ENCODE results near the gene MATN4.
A peak's percentile ranks its signal among the peaks of the same experiment; 100 is the strongest.

MATN4 gene

DNA sequence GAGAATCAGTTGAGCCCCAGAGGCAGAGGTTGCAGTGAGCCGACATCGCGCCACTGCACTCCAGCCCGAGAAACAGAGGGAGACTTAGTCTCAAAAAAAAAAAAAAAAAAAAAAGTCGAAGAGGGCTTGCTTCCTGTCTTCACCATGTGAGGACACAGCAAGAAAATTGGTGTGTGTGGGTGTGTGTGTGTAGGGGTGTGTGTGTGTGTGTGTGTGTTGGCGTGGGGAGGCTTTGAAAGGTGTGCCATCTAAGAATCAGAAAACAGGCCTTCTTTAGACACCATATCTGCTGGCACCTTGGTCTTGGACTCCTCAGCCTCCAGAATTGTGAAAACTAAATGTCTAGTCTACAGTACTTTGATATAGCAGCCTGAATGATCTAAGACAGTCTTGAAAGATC, 8.3 kb downstream of the MATN4 start:
- POLR2A ChIA-PET = no interaction called here
- no peak for DNase-seq
- WGBS (ENCODE audit: insufficient coverage) = no CpG with 5 or more reads among the region's 6 CpGs
- Histone ChIP-seq H3K9me3 (ENCODE audit: control extremely low read depth in 1 of 5, control insufficient read depth in 4 of 5, insufficient read depth in 2 of 5, low read depth in 1 of 5, low read length in 4 of 5) (peaks cover 0 to 3% (median under 1%) of the 10 kb centered on the region in 5 experiments), H3K27ac (ENCODE audit: insufficient read depth in 1 of 2, low read depth in 1 of 2, low read length in 2 of 2, poor library complexity in 1 of 2, severe bottlenecking in 2 of 2) (no peak overlapping the region), H3K36me3 (ENCODE audit: control insufficient read depth in 4 of 4, insufficient read depth in 4 of 4, low read length in 3 of 4) (no peaks in the 10 kb centered on the region), H3K4me1 (ENCODE audit: control extremely low read depth in 1 of 4, control insufficient read depth in 4 of 4, insufficient read depth in 4 of 4, low read length in 3 of 4) (peaks cover 0 to 2% (median 0%) of the 10 kb centered on the region in 4 experiments), H3K4me3 (ENCODE audit: control insufficient read depth in 1 of 7, extremely low read depth in 1 of 7, insufficient read depth in 4 of 7, low read depth in 2 of 7, low read length in 6 of 7) (no peak overlapping the region), H3K27me3 (replicated peaks in 2 of 5; ENCODE audit: control insufficient read depth in 4 of 5, insufficient read depth in 5 of 5, low read length in 4 of 5) (peaks cover 0 to 22% (median 13%) of the 10 kb centered on the region in 5 experiments)
- CTCF ChIA-PET = no interaction called here

DNA sequence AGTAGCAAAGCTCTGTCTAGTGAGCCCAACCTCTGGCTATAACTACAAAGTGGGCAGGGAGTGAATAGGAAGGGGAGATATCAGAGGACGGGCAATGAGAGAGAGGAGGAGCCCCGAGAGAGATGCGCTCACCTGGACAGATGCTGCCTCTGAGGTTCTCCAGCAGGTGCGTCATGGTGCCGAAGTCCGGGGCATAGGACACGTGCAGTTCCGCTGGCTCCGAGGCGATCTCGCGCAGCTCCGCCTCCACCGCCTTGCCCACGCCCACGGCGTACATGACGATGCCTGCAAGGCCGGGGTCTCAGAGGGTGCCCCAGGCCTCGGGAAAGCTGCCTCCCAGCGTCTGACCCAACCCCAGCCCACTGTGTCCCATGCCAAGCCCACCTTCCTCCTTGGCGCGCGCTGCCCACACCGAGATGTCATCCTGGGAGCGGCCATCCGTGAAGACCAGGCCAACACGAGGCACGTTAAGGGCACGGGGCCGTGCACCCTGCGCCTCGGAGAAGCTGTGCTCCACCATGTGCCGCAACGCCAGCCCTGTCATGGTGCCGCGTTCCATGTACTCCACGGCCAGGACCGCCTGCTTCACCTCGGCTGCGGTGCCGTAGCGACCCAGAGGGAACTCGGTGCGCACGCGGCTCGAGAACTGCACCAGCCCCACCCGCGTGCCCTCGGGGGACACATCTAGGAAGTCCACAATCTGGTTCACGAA, 10.2 kb downstream of the MATN4 start:
- POLR2A ChIA-PET = no interaction called here
- H3K4me3 ChIP-seq (ENCODE audit: control insufficient read depth in 1 of 7, extremely low read depth in 1 of 7, insufficient read depth in 4 of 7, low read depth in 2 of 7, low read length in 6 of 7) = no peak overlapping the region
- CTCF ChIA-PET = interaction anchor here (1.1 to 1.6 kb wide), 3 partner anchors 11 to 76 kb away, joined by 4 to 5 read pairs (median 4); no protein-coding TSS in a partner anchor
- H3K36me3 ChIP-seq (ENCODE audit: control insufficient read depth in 4 of 4, insufficient read depth in 4 of 4, low read length in 3 of 4) = no peaks in the 10 kb centered on the region
- no peak for DNase-seq
- peaks cover 0 to 8% (median 7%) of the 10 kb centered on the region in 4 experiments for H3K4me1 ChIP-seq (ENCODE audit: control extremely low read depth in 1 of 4, control insufficient read depth in 4 of 4, insufficient read depth in 4 of 4, low read length in 3 of 4)
- peaks cover 0 to 22% (median 4%) of the 10 kb centered on the region in 5 experiments for H3K27me3 ChIP-seq (replicated peaks in 2 of 5; ENCODE audit: control insufficient read depth in 4 of 5, insufficient read depth in 5 of 5, low read length in 4 of 5)
- WGBS (ENCODE audit: insufficient coverage) = 95% methylated on average over 52 of the region's 52 CpGs
- H3K9me3 ChIP-seq (ENCODE audit: control extremely low read depth in 1 of 5, control insufficient read depth in 4 of 5, insufficient read depth in 2 of 5, low read depth in 1 of 5, low read length in 4 of 5) = peaks cover 0 to 6% (median 4%) of the 10 kb centered on the region in 5 experiments
- H3K27ac ChIP-seq (ENCODE audit: insufficient read depth in 1 of 2, low read depth in 1 of 2, low read length in 2 of 2, poor library complexity in 1 of 2, severe bottlenecking in 2 of 2) = no peak overlapping the region

DNA sequence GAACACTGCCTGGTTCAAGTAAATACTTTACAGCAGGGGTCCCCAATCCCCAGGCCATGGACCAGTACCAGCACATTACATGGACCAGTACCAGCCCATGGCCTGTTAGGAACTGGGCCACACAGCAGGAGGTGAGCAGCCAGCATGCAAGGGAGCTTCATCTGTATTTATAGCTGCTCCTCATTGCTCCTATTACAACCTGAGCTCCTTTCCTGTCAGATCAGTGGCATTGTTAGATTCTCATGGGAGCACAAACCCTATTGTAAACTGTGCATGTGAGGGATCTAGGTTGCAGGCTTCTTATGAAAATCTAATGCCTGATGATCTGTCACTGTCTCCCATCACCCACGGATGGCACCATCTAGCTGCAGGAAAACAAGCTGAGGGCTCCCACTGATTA, 13.4 kb downstream of the MATN4 start:
- no CpG with 5 or more reads among the region's 1 CpG for WGBS (ENCODE audit: insufficient coverage)
- no peak overlapping the region for H3K4me3 ChIP-seq (ENCODE audit: control insufficient read depth in 1 of 7, extremely low read depth in 1 of 7, insufficient read depth in 4 of 7, low read depth in 2 of 7, low read length in 6 of 7)
- DNase-seq = no peak
- ChIA-PET POLR2A (no interaction called here), CTCF (interaction anchor here (0.6 to 6.6 kb wide), 22 partner anchors 7 to 476 kb away, joined by 3 to 60 read pairs (median 5); partner anchors contain the start of genes KCNS1, MATN4 and RBPJL)
- H3K27ac ChIP-seq (ENCODE audit: insufficient read depth in 1 of 2, low read depth in 1 of 2, low read length in 2 of 2, poor library complexity in 1 of 2, severe bottlenecking in 2 of 2) = no peak overlapping the region
- peaks cover 3 to 39% (median 13%) of the 10 kb centered on the region in 5 experiments for H3K27me3 ChIP-seq (replicated peaks in 2 of 5; ENCODE audit: control insufficient read depth in 4 of 5, insufficient read depth in 5 of 5, low read length in 4 of 5)
- no peaks in the 10 kb centered on the region for H3K36me3 ChIP-seq (ENCODE audit: control insufficient read depth in 4 of 4, insufficient read depth in 4 of 4, low read length in 3 of 4)
- peaks cover 0 to 6% (median 4%) of the 10 kb centered on the region in 5 experiments for H3K9me3 ChIP-seq (ENCODE audit: control extremely low read depth in 1 of 5, control insufficient read depth in 4 of 5, insufficient read depth in 2 of 5, low read depth in 1 of 5, low read length in 4 of 5)
- H3K4me1 ChIP-seq (ENCODE audit: control extremely low read depth in 1 of 4, control insufficient read depth in 4 of 4, insufficient read depth in 4 of 4, low read length in 3 of 4) = peaks cover 0 to 9% (median 8%) of the 10 kb centered on the region in 4 experiments

DNA sequence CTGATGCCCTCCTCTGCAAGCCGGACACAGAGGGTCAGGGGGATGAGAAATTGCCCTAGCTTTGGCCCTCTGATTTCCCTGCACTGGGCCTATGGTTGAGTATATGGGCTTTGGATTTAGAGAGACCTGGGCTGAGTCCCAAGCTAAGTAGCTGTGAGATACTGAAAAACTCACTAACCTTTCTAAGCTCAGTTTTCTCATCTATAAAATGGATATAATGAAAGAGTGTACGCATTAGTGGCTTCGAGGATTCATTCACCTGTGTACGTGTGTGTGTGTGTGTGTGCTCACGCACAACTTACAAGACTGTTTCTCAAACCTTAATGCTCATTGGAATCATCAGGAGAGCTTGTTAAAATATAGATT, 14.1 kb downstream of the MATN4 start:
- ChIA-PET POLR2A (no interaction called here), CTCF (interaction anchor here (0.6 to 6.6 kb wide), 26 partner anchors 8 to 477 kb away, joined by 3 to 60 read pairs (median 5); partner anchors contain the start of genes KCNS1, MATN4 and RBPJL)
- Histone ChIP-seq H3K27ac (ENCODE audit: insufficient read depth in 1 of 2, low read depth in 1 of 2, low read length in 2 of 2, poor library complexity in 1 of 2, severe bottlenecking in 2 of 2) (no peak overlapping the region), H3K27me3 (replicated peaks in 2 of 5; ENCODE audit: control insufficient read depth in 4 of 5, insufficient read depth in 5 of 5, low read length in 4 of 5) (peaks cover 3 to 39% (median 13%) of the 10 kb centered on the region in 5 experiments), H3K4me3 (ENCODE audit: control insufficient read depth in 1 of 7, extremely low read depth in 1 of 7, insufficient read depth in 4 of 7, low read depth in 2 of 7, low read length in 6 of 7) (peak overlapping the region in 4 of 7 experiments; percentile 13 to 75 (median 65)), H3K4me1 (ENCODE audit: control extremely low read depth in 1 of 4, control insufficient read depth in 4 of 4, insufficient read depth in 4 of 4, low read length in 3 of 4) (peaks cover 0 to 9% (median 8%) of the 10 kb centered on the region in 4 experiments), H3K9me3 (ENCODE audit: control extremely low read depth in 1 of 5, control insufficient read depth in 4 of 5, insufficient read depth in 2 of 5, low read depth in 1 of 5, low read length in 4 of 5) (peaks cover 0 to 6% (median 4%) of the 10 kb centered on the region in 5 experiments), H3K36me3 (ENCODE audit: control insufficient read depth in 4 of 4, insufficient read depth in 4 of 4, low read length in 3 of 4) (no peaks in the 10 kb centered on the region)
- 91% methylated on average over 4 of the region's 5 CpGs for WGBS (ENCODE audit: insufficient coverage)
- DNase-seq = no peak

DNA sequence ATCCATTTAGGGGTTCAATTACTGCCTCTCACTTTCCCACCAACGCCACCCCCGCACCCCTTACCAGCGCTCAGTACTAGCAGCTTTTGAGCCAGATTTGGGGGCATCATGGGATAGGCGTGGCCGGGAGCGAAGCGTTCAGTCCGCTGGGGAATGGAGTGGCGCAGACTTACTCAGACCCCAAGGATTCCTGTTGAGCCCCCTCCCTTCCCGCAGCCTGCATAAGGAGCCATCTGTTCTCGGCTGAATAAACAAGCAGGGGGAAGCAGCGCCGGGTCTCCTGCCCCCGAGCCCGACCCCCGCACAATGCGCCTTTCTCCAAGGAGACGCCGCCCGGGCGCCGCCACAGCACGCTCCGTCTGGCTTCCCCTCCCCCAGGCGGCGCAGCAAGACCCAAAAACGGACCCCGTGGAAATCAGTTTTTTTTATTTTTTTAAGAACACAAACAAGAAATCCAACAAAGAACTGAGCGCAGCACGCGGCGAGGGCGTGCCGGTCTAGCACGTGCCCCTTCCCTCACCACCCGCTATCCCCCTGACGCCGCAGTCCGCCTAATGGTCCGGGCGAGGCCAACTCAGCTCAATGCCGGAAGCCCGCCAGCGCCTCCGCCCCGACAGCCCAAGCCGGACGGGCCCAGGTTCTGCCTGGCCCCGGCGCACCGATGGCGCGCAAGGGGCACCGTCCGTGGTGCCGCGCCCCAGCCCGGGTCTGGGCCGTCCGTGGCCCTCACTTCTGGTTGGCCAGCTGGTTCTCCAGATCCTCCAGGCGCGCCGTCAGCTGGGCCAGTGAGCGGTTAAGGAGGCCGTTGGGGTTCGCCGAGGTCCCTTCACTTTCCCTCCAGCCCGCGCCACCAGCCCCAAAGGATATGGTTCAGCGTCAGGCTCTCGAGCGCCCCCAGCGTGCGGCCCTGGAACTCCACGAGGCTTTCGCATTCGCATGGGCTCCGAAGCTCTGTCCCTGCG, 14.8 kb downstream of the MATN4 start:
- POLR2A ChIA-PET = no interaction called here
- Histone ChIP-seq H3K36me3 (ENCODE audit: control insufficient read depth in 4 of 4, insufficient read depth in 4 of 4, low read length in 3 of 4) (no peaks in the 10 kb centered on the region), H3K27me3 (replicated peaks in 2 of 5; ENCODE audit: control insufficient read depth in 4 of 5, insufficient read depth in 5 of 5, low read length in 4 of 5) (peaks cover 3 to 39% (median 16%) of the 10 kb centered on the region in 5 experiments), H3K4me1 (ENCODE audit: control extremely low read depth in 1 of 4, control insufficient read depth in 4 of 4, insufficient read depth in 4 of 4, low read length in 3 of 4) (peaks cover 0 to 9% (median 8%) of the 10 kb centered on the region in 4 experiments), H3K27ac (ENCODE audit: insufficient read depth in 1 of 2, low read depth in 1 of 2, low read length in 2 of 2, poor library complexity in 1 of 2, severe bottlenecking in 2 of 2) (no peak overlapping the region), H3K4me3 (ENCODE audit: control insufficient read depth in 1 of 7, extremely low read depth in 1 of 7, insufficient read depth in 4 of 7, low read depth in 2 of 7, low read length in 6 of 7) (peak overlapping the region; percentile 13 to 75 (median 60)), H3K9me3 (ENCODE audit: control extremely low read depth in 1 of 5, control insufficient read depth in 4 of 5, insufficient read depth in 2 of 5, low read depth in 1 of 5, low read length in 4 of 5) (peaks cover 0 to 6% (median 4%) of the 10 kb centered on the region in 5 experiments)
- CTCF ChIA-PET = interaction anchor here (0.6 to 6.6 kb wide), 25 partner anchors 9 to 478 kb away, joined by 3 to 60 read pairs (median 5); partner anchors contain the start of genes KCNS1, MATN4 and RBPJL
- 4% methylated on average over 62 of the region's 79 CpGs for WGBS (ENCODE audit: insufficient coverage)
- DNase-seq = peak; percentile 70 to 86 (median 84)

DNA sequence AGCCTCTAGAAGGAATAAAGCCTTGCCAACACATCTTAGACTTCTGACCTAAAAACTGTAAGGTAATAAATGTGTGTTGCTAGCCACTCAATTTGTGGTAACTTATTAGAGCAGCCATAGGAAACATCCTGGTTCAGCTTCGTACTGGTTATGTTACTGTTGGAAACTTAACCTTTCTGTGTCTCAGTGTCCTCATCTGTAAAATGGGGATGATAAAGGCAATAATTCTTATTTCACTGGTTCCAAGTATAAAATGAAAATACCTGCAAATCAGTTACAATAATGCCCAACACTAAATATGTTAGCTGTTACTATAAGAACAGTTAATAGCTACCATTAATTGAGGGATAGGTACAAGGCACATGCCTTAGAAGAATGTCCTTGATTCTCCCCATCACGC, 15.8 kb downstream of the MATN4 start:
- 86% methylated on average over 1 of the region's 2 CpGs for WGBS (ENCODE audit: insufficient coverage)
- no peak overlapping the region for H3K27ac ChIP-seq (ENCODE audit: insufficient read depth in 1 of 2, low read depth in 1 of 2, low read length in 2 of 2, poor library complexity in 1 of 2, severe bottlenecking in 2 of 2)
- H3K36me3 ChIP-seq (ENCODE audit: control insufficient read depth in 4 of 4, insufficient read depth in 4 of 4, low read length in 3 of 4) = no peaks in the 10 kb centered on the region
- peaks cover 0 to 6% (median 4%) of the 10 kb centered on the region in 5 experiments for H3K9me3 ChIP-seq (ENCODE audit: control extremely low read depth in 1 of 5, control insufficient read depth in 4 of 5, insufficient read depth in 2 of 5, low read depth in 1 of 5, low read length in 4 of 5)
- DNase-seq = no peak
- peaks cover 0 to 9% (median 8%) of the 10 kb centered on the region in 4 experiments for H3K4me1 ChIP-seq (ENCODE audit: control extremely low read depth in 1 of 4, control insufficient read depth in 4 of 4, insufficient read depth in 4 of 4, low read length in 3 of 4)
- H3K27me3 ChIP-seq (replicated peaks in 2 of 5; ENCODE audit: control insufficient read depth in 4 of 5, insufficient read depth in 5 of 5, low read length in 4 of 5) = peaks cover 3 to 39% (median 19%) of the 10 kb centered on the region in 5 experiments
- no peak overlapping the region for H3K4me3 ChIP-seq (ENCODE audit: control insufficient read depth in 1 of 7, extremely low read depth in 1 of 7, insufficient read depth in 4 of 7, low read depth in 2 of 7, low read length in 6 of 7)
- ChIA-PET CTCF (interaction anchor here (0.6 to 6.6 kb wide), 19 partner anchors 8 to 412 kb away, joined by 3 to 60 read pairs (median 7); partner anchors contain the start of genes KCNS1, SLPI and WFDC10B), POLR2A (no interaction called here)
